ENCODE data around the gene HPX. TPM values are rescaled to one million over a fixed set of nuclear protein-coding genes. Genes with fewer than 3 reads are reported as not detected.

The HPX gene
- total RNA-seq, 4 donors from 2014 or later: 0.76 TPM; not detected in 3

DNA sequence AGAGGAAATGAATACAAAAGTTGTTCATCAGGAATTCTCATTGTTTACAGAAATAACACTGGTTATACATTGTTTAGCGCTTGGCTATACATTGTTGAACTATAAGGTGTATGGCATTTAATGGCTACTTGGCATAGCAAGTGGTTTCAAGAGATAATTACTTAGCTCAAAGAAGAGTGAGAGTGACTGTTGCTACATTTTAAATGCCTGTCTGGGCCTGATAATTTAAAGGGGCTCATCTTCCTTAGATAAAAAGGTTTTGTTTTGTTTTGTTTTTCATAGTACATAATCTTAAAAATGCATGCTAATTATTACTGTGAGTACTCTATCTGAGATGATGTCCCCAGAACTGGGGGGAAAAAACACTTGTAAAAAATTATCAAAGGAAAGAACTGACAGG is 52.0 kb downstream of the HPX start:
- TF ChIP-seq POLR2A (IDR thresholded peaks at IDR 0.05): no peak
- intact Hi-C loops (cut with DNase I): loop anchor here (10.0 kb wide), 1 partner anchor 316 kb away; no protein-coding TSS in a partner anchor
- 91 to 96% methylated on average over 1 of the region's 1 CpG for WGBS, 2 donors

DNA sequence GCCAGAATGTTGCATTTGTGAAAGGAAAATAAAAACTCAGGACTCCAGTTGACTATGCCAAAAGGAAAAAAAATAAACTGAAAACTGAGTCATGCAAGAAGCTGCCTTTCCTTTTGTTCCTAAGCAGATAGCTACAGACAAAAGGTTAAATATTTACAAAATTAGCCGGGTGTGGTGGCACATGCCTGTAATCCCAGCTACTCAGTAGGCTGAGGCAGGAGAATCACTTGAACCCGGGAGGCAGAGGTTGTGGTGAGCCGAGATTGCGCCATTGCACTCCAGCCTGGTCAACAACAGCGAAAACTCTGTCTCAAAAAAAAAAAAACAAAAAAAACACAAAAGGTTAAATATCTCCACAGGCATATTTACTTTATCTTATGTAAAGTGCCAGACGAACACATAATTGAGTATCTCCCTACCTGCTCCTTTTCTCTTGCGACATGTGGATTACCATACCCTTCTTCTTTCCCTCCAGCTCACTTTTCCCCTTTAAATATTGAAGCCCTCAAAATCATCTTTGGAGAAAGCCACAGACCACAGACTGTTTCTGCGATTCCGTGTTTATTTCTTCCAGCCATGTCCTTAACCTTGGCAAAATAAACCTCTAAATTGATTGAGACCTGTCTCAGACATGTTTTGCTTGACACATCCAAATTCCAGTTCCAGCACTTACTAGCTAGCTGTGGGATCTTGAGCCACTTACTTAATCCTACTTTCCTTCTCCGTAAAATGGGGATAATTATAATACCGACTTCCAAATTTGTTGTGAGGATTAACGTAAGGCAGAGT is 52.8 kb downstream of the HPX start:
- Histone ChIP-seq H3K27me3 (no peaks in the 10 kb centered on the region), H3K36me3 (peaks cover 0 to 10% (median 0%) of the 10 kb centered on the region in 3 donors), H3K4me3 (no peak overlapping the region), H3K27ac (peak overlapping the region in 3 of 4 donors; percentile 2 to 90 (median 48)), H3K9me3 (no peaks in the 10 kb centered on the region), H3K4me1 (peaks cover 12 to 45% (median 18%) of the 10 kb centered on the region in 3 donors)
- intact Hi-C loops (cut with DNase I): loop anchor here (10.0 kb wide), 1 partner anchor 317 kb away; no protein-coding TSS in a partner anchor
- no peak for DNase-seq
- TF ChIP-seq POLR2A (IDR thresholded peaks at IDR 0.05): no peak
- TF ChIP-seq, protein P1, sequence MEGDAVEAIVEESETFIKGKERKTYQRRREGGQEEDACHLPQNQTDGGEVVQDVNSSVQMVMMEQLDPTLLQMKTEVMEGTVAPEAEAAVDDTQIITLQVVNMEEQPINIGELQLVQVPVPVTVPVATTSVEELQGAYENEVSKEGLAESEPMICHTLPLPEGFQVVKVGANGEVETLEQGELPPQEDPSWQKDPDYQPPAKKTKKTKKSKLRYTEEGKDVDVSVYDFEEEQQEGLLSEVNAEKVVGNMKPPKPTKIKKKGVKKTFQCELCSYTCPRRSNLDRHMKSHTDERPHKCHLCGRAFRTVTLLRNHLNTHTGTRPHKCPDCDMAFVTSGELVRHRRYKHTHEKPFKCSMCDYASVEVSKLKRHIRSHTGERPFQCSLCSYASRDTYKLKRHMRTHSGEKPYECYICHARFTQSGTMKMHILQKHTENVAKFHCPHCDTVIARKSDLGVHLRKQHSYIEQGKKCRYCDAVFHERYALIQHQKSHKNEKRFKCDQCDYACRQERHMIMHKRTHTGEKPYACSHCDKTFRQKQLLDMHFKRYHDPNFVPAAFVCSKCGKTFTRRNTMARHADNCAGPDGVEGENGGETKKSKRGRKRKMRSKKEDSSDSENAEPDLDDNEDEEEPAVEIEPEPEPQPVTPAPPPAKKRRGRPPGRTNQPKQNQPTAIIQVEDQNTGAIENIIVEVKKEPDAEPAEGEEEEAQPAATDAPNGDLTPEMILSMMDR (IDR thresholded peaks at IDR 0.05): no peak
- 59 to 61% methylated on average over 11 to 12 of the region's 12 CpGs for WGBS, 2 donors

More for the DNA sequence above, 52.0 kb downstream of the HPX start:
- Histone ChIP-seq H3K4me1 (peaks cover 12 to 46% (median 18%) of the 10 kb centered on the region in 3 donors), H3K27me3 (no peaks in the 10 kb centered on the region), H3K27ac (peak overlapping the region; percentile 26 to 93 (median 90)), H3K4me3 (no peak overlapping the region), H3K9me3 (no peaks in the 10 kb centered on the region), H3K36me3 (peaks cover 0 to 18% (median 0%) of the 10 kb centered on the region in 3 donors)
- no peak for DNase-seq

DNA sequence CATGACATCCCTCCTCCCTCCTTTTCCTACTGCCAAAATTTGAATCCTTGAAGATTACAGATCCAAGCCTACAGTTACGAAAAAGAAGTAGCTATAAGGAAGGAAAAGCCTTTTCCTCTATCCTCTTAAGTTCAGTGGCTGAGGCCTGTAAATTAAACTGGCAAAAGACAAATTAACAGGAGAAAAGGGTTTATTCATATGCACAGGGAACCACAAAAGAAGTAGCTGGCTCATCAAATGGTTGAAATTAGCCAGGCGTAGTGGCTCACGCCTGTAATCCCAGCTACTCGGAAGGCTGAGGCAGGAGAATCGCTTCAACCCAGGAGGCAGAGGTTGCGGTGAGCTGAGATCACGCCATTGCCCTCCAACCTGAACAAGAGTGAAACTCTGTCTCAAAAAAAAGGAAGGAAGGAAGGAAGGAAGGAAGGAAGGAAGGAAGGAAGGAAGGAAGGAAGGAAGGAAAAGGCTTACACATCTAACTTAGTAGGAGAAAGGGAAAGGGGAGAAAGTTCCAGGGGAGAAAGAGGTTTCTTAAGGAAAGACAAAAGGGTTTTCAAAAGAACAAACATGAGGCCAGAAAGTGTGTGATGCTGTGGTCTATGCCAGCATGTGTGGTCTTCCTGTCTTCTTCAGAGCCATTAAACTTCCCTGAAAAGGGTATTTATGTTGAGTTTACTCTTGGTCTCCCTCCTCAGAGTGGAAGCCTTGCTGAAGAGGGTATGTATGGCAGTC is 55.6 kb downstream of the HPX start:
- TF ChIP-seq, protein P1 (IDR thresholded peaks at IDR 0.05): no peak
- no peak for TF ChIP-seq POLR2A (IDR thresholded peaks at IDR 0.05)
- WGBS, 2 donors: 88 to 93% methylated on average over 6 to 7 of the region's 7 CpGs
- intact Hi-C loops (cut with DNase I): loop anchor here (10.0 kb wide), 1 partner anchor 320 kb away; no protein-coding TSS in a partner anchor
- no peak for DNase-seq
- no peaks in the 10 kb centered on the region for H3K9me3 ChIP-seq
- no peaks in the 10 kb centered on the region for H3K36me3 ChIP-seq
- H3K4me1 ChIP-seq: peaks cover 0 to 25% (median 7%) of the 10 kb centered on the region in 3 donors
- no peaks in the 10 kb centered on the region for H3K27me3 ChIP-seq
- no peak overlapping the region for H3K27ac ChIP-seq
- no peak overlapping the region for H3K4me3 ChIP-seq

Other genes with a start within 250 kb of the HPX start
- gene OR52W1, start 241.8 kb downstream of the HPX start, total RNA-seq: not detected
- not detected for gene C11orf42, start 235.4 kb downstream of the HPX start, total RNA-seq
- gene FHIP1B, start 206.4 kb downstream of the HPX start, total RNA-seq: 10 to 100 TPM in 3 of 4 donors, 1 to 10 TPM in 1; 8.3 to 33.5 (median 23.1) TPM
- under 1 TPM in 1 of 4 donors, not detected in 3; 0.38 TPM for gene CNGA4, start 201.9 kb downstream of the HPX start, total RNA-seq
- gene CCKBR, start 181.1 kb downstream of the HPX start, total RNA-seq: under 1 TPM in 2 of 4 donors, not detected in 2; 0.15 to 0.45 TPM
- gene CAVIN3, start 120.5 kb downstream of the HPX start, total RNA-seq: 10 to 100 TPM; 16.6 to 65.0 (median 25.3) TPM
- 10 to 100 TPM; 11.6 to 21.4 (median 14.3) TPM for gene SMPD1, start 50.5 kb downstream of the HPX start, total RNA-seq
- 10 to 100 TPM in 2 of 4 donors, 1 to 10 TPM in 2; 2.7 to 29.0 (median 9.9) TPM for gene APBB1, start 21.9 kb downstream of the HPX start, total RNA-seq
- 10 to 100 TPM in 1 of 4 donors, 1 to 10 TPM in 3; 4.0 to 13.5 (median 7.0) TPM for gene TRIM3, start 33.0 kb upstream of the HPX start, total RNA-seq
- 10 to 100 TPM; 39.4 to 74.6 (median 50.8) TPM for gene ARFIP2, start 40.3 kb upstream of the HPX start, total RNA-seq
- gene TIMM10B, start 40.5 kb upstream of the HPX start, total RNA-seq: 10 to 100 TPM; 17.0 to 40.2 (median 29.6) TPM
- gene DNHD1, start 56.3 kb upstream of the HPX start, total RNA-seq: 10 to 100 TPM in 1 of 4 donors, 1 to 10 TPM in 3; 1.3 to 11.8 (median 7.7) TPM
- gene RRP8, start 162.6 kb upstream of the HPX start, total RNA-seq: 10 to 100 TPM; 10.9 to 23.5 (median 15.7) TPM
- 100 to 1,000 TPM in 1 of 4 donors, 10 to 100 TPM in 3; 34.5 to 128 (median 49.5) TPM for gene ILK, start 162.8 kb upstream of the HPX start, total RNA-seq
- 10 to 100 TPM; 31.9 to 69.2 (median 48.6) TPM for gene TAF10, start 171.2 kb upstream of the HPX start, total RNA-seq
- gene TPP1, start 178.4 kb upstream of the HPX start, total RNA-seq: 10 to 100 TPM; 15.4 to 34.9 (median 27.8) TPM
- 1 to 10 TPM; 1.1 to 9.9 (median 2.3) TPM for gene DCHS1, start 214.8 kb upstream of the HPX start, total RNA-seq
- gene MRPL17, start 242.4 kb upstream of the HPX start, total RNA-seq: 10 to 100 TPM; 18.9 to 31.8 (median 26.1) TPM